Activated effector memory CD4-positive, alpha-beta T cell treated with anti-CD3 and anti-CD28 coated beads, Interleukin-2, amount 50 U/mL, for 16 hours (primary cell): ENCODE results near the gene SLC17A2.
"Not testable (repeated sequence)": the region's sequence is repeated elsewhere in the genome, so short reads cannot be mapped to it uniquely, and the experiment has no call there.

Experiments
- DNase-seq: peaks from one replicate; pipeline ENCODE4 v3.0.0-alpha.2; 2020

The SLC17A2 gene

GRCh38 chr6:25951296-25952032 is 21.0 kb upstream of the SLC17A2 start:
- DNase-seq: no peak

DNA sequence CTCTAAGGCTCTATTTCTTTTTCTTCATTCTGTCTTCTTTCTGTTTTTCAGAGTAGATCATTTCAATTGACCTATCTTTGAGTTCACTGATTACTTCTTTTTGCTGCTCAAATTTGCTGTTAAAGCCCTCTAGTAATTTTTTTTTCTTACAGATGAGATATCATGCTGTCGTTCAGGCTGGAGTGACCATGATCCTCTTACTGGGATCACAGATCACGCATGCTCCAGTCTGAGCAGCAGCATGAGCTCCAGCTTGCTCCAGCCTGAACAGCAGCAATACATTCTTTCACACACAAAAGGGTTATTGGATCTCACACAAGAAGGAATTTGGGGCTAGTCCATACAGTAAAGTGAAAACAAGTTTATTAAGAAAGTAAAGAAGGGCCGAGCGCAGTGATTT is 19.8 kb upstream of the SLC17A2 start:
- DNase-seq: no peak

- DNase-seq: no peak
These were observed 19.2 kb upstream of the SLC17A2 start for GRCh38 chr6:25949695-25950094.

DNA sequence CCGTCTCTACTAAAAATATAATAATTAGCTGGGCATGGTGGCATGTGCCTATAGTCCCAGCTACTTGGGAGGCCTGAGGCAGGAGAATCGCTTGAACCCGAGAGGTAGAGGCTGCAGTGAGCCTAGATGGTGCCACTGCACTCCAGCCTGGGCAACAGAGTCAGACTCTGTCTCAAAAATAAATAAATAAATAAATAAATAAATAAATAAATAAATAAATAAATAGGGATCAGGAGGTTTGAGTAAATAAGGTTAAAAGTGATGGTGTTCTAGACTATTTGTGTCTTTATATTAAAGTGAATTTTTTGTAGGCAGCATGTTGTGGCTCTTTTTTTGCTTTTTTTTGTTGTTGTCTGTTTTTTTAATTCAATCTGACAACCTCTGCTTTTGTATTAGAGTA is 17.0 kb upstream of the SLC17A2 start:
- not testable (repeated sequence) for DNase-seq

- no peak for DNase-seq
These were observed 16.1 kb upstream of the SLC17A2 start for GRCh38 chr6:25946631-25947030.

GRCh38 chr6:25945738-25946137 is 15.2 kb upstream of the SLC17A2 start:
- DNase-seq: not testable (repeated sequence)

DNA sequence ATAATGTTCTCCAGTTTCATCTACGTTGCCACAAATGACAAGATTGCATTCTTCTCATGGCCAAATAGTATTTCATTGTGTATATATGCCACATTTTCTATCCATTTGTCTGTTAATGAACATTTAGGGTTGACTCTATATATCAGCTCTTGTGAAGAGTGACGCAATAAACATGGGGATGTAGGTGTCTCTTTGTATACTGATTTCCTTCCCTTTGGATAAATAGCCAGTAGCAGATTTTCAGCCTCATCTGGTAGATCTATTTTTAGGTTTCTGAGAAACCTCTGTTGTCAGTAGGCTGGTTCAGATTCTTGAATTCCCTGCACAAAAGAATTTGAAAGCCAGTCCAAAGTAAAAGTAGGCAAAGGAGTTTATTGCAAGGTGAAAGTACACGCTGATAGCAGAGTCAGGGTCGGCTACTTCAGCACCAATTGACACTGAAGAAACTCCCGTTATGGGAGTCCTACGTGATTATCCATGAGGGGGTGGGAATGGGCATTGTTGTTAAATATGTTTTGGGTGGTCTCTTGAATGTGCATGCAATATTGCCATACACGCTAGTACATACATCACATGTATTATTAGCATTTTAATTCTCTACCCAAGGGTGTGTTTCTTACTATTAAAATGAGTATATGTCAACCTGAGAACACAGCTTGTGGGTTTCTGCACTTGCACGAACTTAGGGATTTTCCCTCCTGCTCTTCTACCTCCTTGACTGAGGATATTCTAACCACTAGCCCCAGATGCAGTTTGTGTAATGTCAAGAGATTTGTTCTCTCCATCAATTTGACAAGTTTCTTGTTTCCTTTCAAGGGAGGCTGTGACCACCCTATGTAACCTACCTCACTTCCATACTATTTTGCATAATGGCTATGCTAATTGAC is 14.4 kb upstream of the SLC17A2 start:
- no peak for DNase-seq

- no peak for DNase-seq
These were observed 13.4 kb upstream of the SLC17A2 start for GRCh38 chr6:25943887-25944286.

DNA sequence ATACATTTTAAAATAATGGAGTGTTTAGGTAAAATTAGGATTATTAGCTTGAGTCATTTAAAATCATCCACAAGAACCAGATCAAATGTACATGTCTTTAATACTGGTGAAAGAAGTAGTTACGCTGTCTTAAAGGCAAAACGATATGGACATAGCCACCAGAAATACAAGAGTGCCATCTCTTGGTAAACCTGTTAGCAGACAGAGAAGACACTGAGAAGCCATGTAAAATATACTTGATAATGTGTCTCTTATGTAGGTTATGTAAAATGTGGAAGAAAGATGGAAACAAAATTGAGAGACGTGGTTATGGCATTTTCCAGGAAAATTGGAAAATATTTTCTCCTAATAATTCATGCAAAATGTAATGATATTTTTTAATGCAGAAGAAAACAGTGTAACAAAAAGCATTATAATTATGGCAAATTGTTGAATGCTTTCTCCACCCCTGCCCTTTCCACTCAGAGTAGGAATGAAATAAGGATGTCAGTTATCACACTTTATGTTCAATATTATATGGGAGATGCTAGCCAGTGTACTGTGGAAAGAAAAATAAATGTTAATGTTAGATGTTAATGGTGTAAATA is 12.2 kb upstream of the SLC17A2 start:
- no peak for DNase-seq

GRCh38 chr6:25939593-25939992 is 9.1 kb upstream of the SLC17A2 start:
- DNase-seq: no peak

DNA sequence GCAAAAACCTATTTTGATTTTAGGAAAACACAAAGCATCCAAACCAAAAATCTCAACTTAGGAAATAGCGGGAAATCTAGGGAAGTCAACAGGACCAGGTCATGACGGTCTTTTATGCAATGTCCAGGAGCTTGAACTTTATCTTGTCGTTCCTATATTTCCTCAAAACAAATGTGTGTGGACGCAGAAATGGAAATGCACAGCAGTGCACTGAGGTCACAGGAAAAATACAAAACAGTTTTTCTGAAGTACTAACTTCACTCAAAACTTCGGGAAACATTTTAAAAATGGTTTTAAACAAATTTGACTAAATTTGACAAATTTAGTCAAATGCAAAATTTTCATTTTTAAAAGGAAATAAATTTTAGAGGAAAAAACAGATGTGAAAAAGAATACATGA is 5.5 kb upstream of the SLC17A2 start:
- DNase-seq: no peak

GRCh38 chr6:25934735-25935313 is 4.3 kb upstream of the SLC17A2 start:
- DNase-seq: no peak

DNA sequence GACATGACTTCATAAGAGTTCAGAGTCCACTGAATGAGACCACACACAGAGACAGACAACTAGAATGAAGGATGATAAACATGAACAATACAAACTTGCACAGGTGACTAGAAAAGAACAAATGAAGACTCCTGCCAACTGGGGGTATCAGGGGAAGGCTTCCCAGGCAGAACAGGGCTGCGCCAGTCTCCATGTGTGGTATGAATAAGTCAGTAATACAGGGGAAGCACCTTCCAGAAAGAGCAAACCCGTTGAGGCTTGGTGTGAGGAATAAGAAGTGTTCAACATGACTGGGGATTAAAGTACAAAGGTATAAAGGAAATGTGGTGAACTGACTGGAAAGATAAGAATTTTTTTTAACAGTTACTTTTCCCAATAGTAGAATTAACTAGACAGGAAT is 3.7 kb upstream of the SLC17A2 start:
- no peak for DNase-seq

- no peak for DNase-seq
These were observed 869 bp upstream of the SLC17A2 start for GRCh38 chr6:25931411-25931709.

DNA sequence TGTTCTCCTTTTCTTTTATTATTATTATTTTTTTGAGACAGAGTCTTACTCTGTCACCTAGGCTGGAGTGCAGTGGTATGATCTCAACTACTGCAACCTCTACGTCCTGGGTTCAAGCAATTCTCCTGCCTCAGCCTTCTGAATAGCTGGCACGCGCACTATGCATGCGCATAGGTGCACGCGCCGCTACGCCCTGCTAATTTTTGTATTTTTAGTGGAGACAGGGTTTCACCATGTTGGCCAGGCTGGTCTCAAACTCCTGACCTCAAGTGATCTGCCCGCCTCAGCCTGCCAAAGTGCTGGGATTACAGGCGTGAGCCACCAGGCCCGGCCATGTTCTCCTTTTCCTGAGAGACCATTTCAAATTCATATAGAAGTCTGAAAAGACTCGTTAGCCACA is 706 bp downstream of the SLC17A2 start:
- not testable (repeated sequence) for DNase-seq

- no peak for DNase-seq
These were observed 1.7 kb downstream of the SLC17A2 start for GRCh38 chr6:25928562-25929324.

- no peak for DNase-seq
These were observed 2.7 kb downstream of the SLC17A2 start for GRCh38 chr6:25927756-25928216.

DNA sequence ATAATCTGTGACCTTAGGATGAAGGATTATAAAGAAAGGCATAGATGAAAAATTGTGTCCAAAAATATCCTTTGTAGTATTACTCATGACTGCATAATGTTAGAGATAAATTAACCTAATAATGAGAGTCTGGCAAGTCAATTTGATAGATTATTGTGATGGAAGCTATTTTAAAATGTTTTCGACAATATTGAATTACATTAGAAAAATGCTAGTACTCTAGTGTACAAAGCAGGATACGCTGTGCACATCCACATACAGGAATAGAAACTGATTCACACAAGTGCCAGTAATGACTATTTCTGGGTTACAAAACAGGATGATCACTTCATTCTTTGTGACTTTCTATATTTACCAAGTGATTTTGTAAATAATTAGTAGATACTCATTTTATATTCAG is 3.3 kb downstream of the SLC17A2 start:
- no peak for DNase-seq

DNA sequence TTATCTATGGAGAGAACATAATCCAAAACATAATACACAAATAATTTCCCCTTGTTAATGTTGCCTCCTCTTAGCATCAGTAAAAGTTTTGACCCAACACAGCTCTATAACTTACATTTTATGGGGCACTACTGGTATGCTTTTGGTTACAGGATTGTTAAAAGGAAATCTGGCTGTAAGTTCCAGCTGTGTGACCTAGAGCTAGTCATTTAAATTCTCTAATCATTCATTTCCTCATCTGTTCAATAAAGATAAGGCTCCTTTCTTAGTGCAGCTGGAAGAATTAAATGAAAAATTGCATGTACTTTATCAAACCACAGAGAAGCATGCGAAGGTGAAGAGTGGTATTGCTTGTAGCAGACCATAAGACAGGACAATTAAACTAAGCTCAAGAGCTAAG is 4.6 kb downstream of the SLC17A2 start:
- DNase-seq: no peak

DNA sequence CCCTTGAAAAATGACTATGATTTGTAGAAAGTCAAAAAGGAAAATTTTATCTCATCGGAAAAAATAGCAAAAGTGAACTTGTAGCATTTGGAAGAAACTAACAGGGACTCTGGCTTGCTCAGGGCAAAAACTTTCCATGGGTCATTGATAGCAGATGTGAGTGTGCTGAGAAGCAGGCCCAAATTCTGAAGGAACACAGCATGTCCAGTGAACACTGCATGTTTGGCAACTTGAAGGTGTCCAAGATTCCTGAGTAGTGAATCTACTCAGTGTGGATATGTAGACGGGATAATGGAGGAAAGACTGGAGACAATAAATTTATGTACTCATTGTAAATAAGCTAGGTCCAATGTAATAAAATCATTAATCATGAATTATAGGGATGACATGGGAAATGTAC is 8.2 kb downstream of the SLC17A2 start:
- DNase-seq: no peak

- no peak for DNase-seq
These were observed 8.8 kb downstream of the SLC17A2 start for GRCh38 chr6:25921525-25922203.

- no peak for DNase-seq
These were observed 10.8 kb downstream of the SLC17A2 start for GRCh38 chr6:25919657-25920056.
